ENCODE results near the gene DCUN1D2.

DNA sequence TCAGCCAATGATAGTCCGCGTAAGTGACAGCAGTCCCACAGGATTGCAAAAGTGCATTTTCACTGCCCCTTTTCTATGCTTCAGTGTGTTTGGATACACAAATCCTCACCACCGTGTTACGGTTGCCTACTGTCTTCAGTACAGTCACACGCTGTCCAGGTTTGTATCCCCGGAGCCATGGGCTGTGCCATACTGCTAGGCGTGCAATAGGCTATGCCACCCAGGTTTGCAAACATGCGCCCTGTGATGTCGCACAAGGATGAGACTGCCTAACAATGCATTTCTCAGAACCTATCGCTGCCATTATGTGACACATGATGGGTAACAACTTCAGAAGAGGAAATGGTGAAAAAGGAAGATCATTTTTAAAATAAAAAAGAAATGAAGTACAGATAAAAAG lies 20.4 kb downstream of the DCUN1D2 start:
- TF ChIP-seq, protein P1, sequence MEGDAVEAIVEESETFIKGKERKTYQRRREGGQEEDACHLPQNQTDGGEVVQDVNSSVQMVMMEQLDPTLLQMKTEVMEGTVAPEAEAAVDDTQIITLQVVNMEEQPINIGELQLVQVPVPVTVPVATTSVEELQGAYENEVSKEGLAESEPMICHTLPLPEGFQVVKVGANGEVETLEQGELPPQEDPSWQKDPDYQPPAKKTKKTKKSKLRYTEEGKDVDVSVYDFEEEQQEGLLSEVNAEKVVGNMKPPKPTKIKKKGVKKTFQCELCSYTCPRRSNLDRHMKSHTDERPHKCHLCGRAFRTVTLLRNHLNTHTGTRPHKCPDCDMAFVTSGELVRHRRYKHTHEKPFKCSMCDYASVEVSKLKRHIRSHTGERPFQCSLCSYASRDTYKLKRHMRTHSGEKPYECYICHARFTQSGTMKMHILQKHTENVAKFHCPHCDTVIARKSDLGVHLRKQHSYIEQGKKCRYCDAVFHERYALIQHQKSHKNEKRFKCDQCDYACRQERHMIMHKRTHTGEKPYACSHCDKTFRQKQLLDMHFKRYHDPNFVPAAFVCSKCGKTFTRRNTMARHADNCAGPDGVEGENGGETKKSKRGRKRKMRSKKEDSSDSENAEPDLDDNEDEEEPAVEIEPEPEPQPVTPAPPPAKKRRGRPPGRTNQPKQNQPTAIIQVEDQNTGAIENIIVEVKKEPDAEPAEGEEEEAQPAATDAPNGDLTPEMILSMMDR (IDR thresholded peaks at IDR 0.05) = no peak
- TF ChIP-seq POLR2A (IDR thresholded peaks at IDR 0.05) = no peak
